IMR-90 (cell line): ENCODE data around the gene CFAP221. TPM values are rescaled to one million over a fixed set of nuclear protein-coding genes. Genes with fewer than 3 reads are reported as not detected.

Experiments used
- ATAC-seq: fragments of 200-7000 bp; cut with Tn5 transposase; 2 replicates; pipeline ENCODE4 v1.9.1; 2020; ENCODE audit warnings: low read depth, mild to moderate bottlenecking, moderate library complexity
- BruUV-seq: library from RNA; stranded (reverse); fragments of 400-500 nt; replicated peaks from 2 replicates; lab custom pipeline; 2021; lab: Mats Ljungman, UMichigan
- CTCF ChIA-PET: fragments of 300-600 bp; formaldehyde crosslinking; extraction: SDS; loops from one replicate; lab custom pipeline; 2021; ENCODE audit warnings: antibody characterized with exemption; lab: Yijun Ruan, JAX
- POLR2A ChIA-PET: fragments of 300-600 bp; sonication (Branson Sonifier 250); formaldehyde crosslinking; loops from one replicate; lab custom pipeline; 2022; ENCODE audit warnings: antibody characterized with exemption; ENCODE audit not compliant: unreplicated experiment; lab: Charles Lee
- DNase-seq: peaks from one replicate; pipeline ENCODE4 v3.0.0; 2013
- H2AFZ ChIP-seq: replicated peaks from 2 replicates; pipeline ENCODE3; 2013; ENCODE audit warnings: low read length, mild to moderate bottlenecking; ENCODE audit not compliant: poor library complexity
- H2AK5ac ChIP-seq: 2 replicates; pipeline ENCODE4 v1.6.1; 2013; ENCODE audit warnings: low read depth, low read length, inconsistent platforms
- H2AK9ac ChIP-seq: replicated peaks from 2 replicates; pipeline ENCODE3; 2013; ENCODE audit warnings: mild to moderate bottlenecking, low read depth, low read length, moderate library complexity; ENCODE audit not compliant: poor library complexity
- H2BK120ac ChIP-seq: 2 replicates; pipeline ENCODE4 v1.6.1; 2013; ENCODE audit warnings: low read depth, low read length, inconsistent platforms
- H2BK15ac ChIP-seq: 3 replicates; pipeline ENCODE4 v1.6.1; 2013; ENCODE audit warnings: low read depth, low read length, inconsistent platforms
- H2BK20ac ChIP-seq: 2 replicates; pipeline ENCODE4 v1.6.1; 2013; ENCODE audit warnings: low read depth, mild to moderate bottlenecking, inconsistent platforms, low read length, moderate library complexity
- H2BK5ac ChIP-seq: 2 replicates; pipeline ENCODE4 v1.6.1; 2013; ENCODE audit warnings: mild to moderate bottlenecking, low read depth, low read length, inconsistent platforms; ENCODE audit not compliant: poor library complexity, severe bottlenecking
- H3K14ac ChIP-seq: replicated peaks from 2 replicates; pipeline ENCODE4 v1.6.1; 2013; ENCODE audit warnings: low read depth, low read length, inconsistent platforms
- H3K18ac ChIP-seq: 2 replicates; pipeline ENCODE4 v1.6.1; 2013; ENCODE audit warnings: low read depth, low read length, control low read depth
- H3K23ac ChIP-seq: 2 replicates; pipeline ENCODE4 v1.6.1; 2013; ENCODE audit warnings: low read depth, low read length, inconsistent platforms
- H3K27ac ChIP-seq: 2 replicates; pipeline ENCODE4 v1.5.1; 2013; ENCODE audit warnings: mild to moderate bottlenecking, control low read depth, low read length; ENCODE audit not compliant: insufficient read depth
- H3K27me3 ChIP-seq: 2 replicates; pipeline ENCODE4 v1.6.1; 2013; ENCODE audit warnings: low read length; ENCODE audit not compliant: control insufficient read depth, insufficient read depth
- H3K36me3 ChIP-seq: 2 replicates; pipeline ENCODE4 v1.6.1; 2013; ENCODE audit warnings: low read length, mixed read lengths; ENCODE audit not compliant: control insufficient read depth, insufficient read depth
- H3K4ac ChIP-seq: 2 replicates; pipeline ENCODE4 v1.6.1; 2013; ENCODE audit warnings: low read depth, low read length, inconsistent platforms
- H3K4me1 ChIP-seq: 2 replicates; pipeline ENCODE4 v1.6.1; 2013; ENCODE audit warnings: low read length, mixed read lengths; ENCODE audit not compliant: control insufficient read depth, insufficient read depth
- H3K4me2 ChIP-seq: 2 replicates; pipeline ENCODE4 v1.6.1; 2013; ENCODE audit warnings: low read depth, mild to moderate bottlenecking, control low read depth, low read length, moderate library complexity
- H3K4me3 ChIP-seq: 2 replicates; pipeline ENCODE4 v1.5.1; 2013; ENCODE audit warnings: low read depth, mild to moderate bottlenecking, control low read depth, low read length, moderate library complexity; ENCODE audit not compliant: insufficient read depth
- H3K56ac ChIP-seq: 2 replicates; pipeline ENCODE4 v1.6.1; 2013; ENCODE audit warnings: low read length, inconsistent platforms; ENCODE audit not compliant: insufficient read depth; ENCODE audit errors: extremely low read depth
- H3K79me1 ChIP-seq, 2 experiments: 2 replicates each; pipeline ENCODE4 v1.6.1; 2013; ENCODE audit warnings: low read length in 2 of 2, inconsistent platforms in 1 of 2, low read depth in 1 of 2
- H3K9ac ChIP-seq: 2 replicates; pipeline ENCODE4 v1.6.1; 2013; ENCODE audit warnings: low read depth, low read length, control low read depth
- H3K9me1 ChIP-seq: 2 replicates; pipeline ENCODE4 v1.6.1; 2013; ENCODE audit warnings: low read length, inconsistent platforms; ENCODE audit not compliant: insufficient read depth
- H3K9me3 ChIP-seq: 2 replicates; pipeline ENCODE4 v1.6.1; 2013; ENCODE audit warnings: low read length; ENCODE audit not compliant: control insufficient read depth, insufficient read depth
- H4K20me1 ChIP-seq: 2 replicates; pipeline ENCODE4 v1.6.1; 2013; ENCODE audit warnings: low read length, inconsistent platforms; ENCODE audit not compliant: insufficient read depth
- H4K5ac ChIP-seq: 2 replicates; pipeline ENCODE4 v1.6.1; 2013; ENCODE audit warnings: mild to moderate bottlenecking, low read depth, low read length, control low read depth
- H4K8ac ChIP-seq, 2 experiments: 2 replicates each; pipeline ENCODE4 v1.6.1; 2013; ENCODE audit warnings: low read depth in 2 of 2, low read length in 2 of 2, control low read depth in 1 of 2, inconsistent platforms in 1 of 2
- H4K91ac ChIP-seq: 2 replicates; pipeline ENCODE4 v1.6.1; 2013; ENCODE audit warnings: low read depth, low read length, inconsistent platforms; ENCODE audit not compliant: insufficient read depth
- BHLHE40 ChIP-seq: fragments of 150-350 bp; IDR thresholded peaks from 2 replicates; pipeline ENCODE4 v1.6.1; 2016; ENCODE audit warnings: mild to moderate bottlenecking, low read depth, low read length
- FOS ChIP-seq: fragments of 150-350 bp; IDR thresholded peaks from 2 replicates; pipeline ENCODE4 v1.6.1; 2016; ENCODE audit warnings: low read depth, low read length
- NFE2L2 ChIP-seq: fragments of 150-350 bp; IDR thresholded peaks from 2 replicates; pipeline ENCODE4 v1.6.1; 2016; ENCODE audit warnings: low read depth, mild to moderate bottlenecking, low read length
- RFX5 ChIP-seq: IDR thresholded peaks from 2 replicates; pipeline ENCODE4 v1.8.0; 2012; ENCODE audit warnings: low read depth, mild to moderate bottlenecking, low read length, moderate library complexity
- SMC3 ChIP-seq: fragments of 150-350 bp; IDR thresholded peaks from 2 replicates; pipeline ENCODE4 v1.6.1; 2016; ENCODE audit warnings: low read depth, mild to moderate bottlenecking, antibody characterized with exemption, low read length, moderate library complexity
- WGBS, 2 experiments: methylation state at CpG; one replicate each; pipeline versions ENCODE4 v1.1.5 to v1.1.7; 2013; ENCODE audit warnings: missing lambda C conversion rate in 2 of 2; ENCODE audit not compliant: insufficient read length in 1 of 2; ENCODE audit errors: extremely low coverage in 2 of 2; 5-methylcytosine and 5-hydroxymethylcytosine counted together
- dilution Hi-C: fragments of 300-500 bp; cut with HindIII; formaldehyde crosslinking; loops from one replicate; pipeline ENCODE4 v1.14.3; 2018; ENCODE audit warnings: low sequenced_read_pairs; ENCODE audit not compliant: unreplicated experiment
- in situ Hi-C: fragments of 300-500 bp; cut with MboI; formaldehyde crosslinking; loops from 3 replicates; pipeline ENCODE4 v1.14.3; 2019; ENCODE audit warnings: low sequenced_read_pairs, inconsistent platforms, mixed read lengths
- intact Hi-C: fragments of 100-400 bp; cut with micrococcal nuclease; formaldehyde crosslinking; loops from 2 replicates; pipeline ENCODE4 v1.10.0; 2022
- polyA plus RNA-seq, 3 experiments: library from polyadenylated mRNA; depleted of rRNA; stranded (reverse); fragments of >200 nt; gene quantifications; 2 replicates each; pipeline ENCODE4 v1.2.3, GENCODE V29; 2012; ENCODE audit warnings: low replicate concordance in 1 of 3
- total RNA-seq: library from RNA; depleted of rRNA; stranded (reverse); fragments of >200 nt; gene quantifications from 2 replicates; pipeline ENCODE4 v1.2.3, GENCODE V29; 2012
- TF ChIP-seq, protein P1 (sequence below): fragments of 150-350 bp; IDR thresholded peaks from 2 replicates; pipeline ENCODE4 v1.6.1; 2016; ENCODE audit warnings: low read depth, mild to moderate bottlenecking, low read length, moderate library complexity, borderline replicate concordance

The CFAP221 gene
- total and polyA plus RNA-seq, 2 of the 4 experiments (the other 2 are of a cell fraction) = not detected

DNA sequence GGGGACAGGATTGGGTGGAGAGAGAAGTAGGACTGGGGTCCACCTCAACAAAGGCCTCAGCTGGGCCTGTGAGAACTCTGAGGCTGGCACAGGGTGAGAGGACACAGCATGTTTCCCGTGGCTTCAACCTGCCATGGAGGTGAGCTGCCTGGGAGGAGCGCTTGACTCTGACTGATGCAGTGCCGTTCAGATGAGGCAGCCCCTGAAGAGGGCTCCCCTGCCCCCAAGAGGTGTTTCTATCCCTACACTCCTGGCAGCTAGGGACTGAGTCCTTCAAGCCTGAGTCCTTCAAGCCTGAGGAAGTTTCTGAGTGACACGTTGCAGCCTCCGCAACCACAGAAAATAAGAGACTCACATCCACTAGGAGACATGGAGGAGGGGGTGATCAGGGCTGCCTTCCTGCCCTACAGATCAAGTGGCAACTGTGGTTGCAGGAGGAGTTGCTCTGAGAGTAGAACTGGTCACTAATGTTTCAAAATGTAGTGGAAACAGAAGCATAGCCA is 85.1 kb downstream of the CFAP221 start:
- no peak overlapping the region for H3K23ac ChIP-seq
- ATAC-seq (no peak), DNase-seq (no peak)
- no peak overlapping the region for H3K56ac ChIP-seq
- no peaks in the 10 kb centered on the region for H4K20me1 ChIP-seq
- no TSS peak for BruUV-seq
- no peaks in the 10 kb centered on the region for H3K36me3 ChIP-seq
- no peak overlapping the region for H2BK5ac ChIP-seq
- no peak overlapping the region for H4K91ac ChIP-seq
- no peak overlapping the region for H2AFZ ChIP-seq
- H3K14ac ChIP-seq = no peak overlapping the region
- no peak overlapping the region for H2AK9ac ChIP-seq
- H3K9ac ChIP-seq = no peak overlapping the region
- H4K5ac ChIP-seq = no peak overlapping the region
- no peak overlapping the region for H3K4me3 ChIP-seq
- H3K27ac ChIP-seq = no peak overlapping the region
- TF ChIP-seq SMC3 = no peak
- TF ChIP-seq RFX5 = no peak
- TF ChIP-seq, protein P1, sequence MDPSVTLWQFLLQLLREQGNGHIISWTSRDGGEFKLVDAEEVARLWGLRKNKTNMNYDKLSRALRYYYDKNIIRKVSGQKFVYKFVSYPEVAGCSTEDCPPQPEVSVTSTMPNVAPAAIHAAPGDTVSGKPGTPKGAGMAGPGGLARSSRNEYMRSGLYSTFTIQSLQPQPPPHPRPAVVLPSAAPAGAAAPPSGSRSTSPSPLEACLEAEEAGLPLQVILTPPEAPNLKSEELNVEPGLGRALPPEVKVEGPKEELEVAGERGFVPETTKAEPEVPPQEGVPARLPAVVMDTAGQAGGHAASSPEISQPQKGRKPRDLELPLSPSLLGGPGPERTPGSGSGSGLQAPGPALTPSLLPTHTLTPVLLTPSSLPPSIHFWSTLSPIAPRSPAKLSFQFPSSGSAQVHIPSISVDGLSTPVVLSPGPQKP = no peak
- TF ChIP-seq NFE2L2 = no peak
- no peak for TF ChIP-seq BHLHE40
- no peak for TF ChIP-seq FOS
- H2BK20ac ChIP-seq = no peak overlapping the region
- in situ Hi-C loops = no loop called here
- POLR2A ChIA-PET = no interaction called here
- dilution Hi-C loops = no loop called here
- H3K4ac ChIP-seq = no peak overlapping the region
- no peak overlapping the region for H2BK15ac ChIP-seq
- intact Hi-C loops = no loop called here
- no peak overlapping the region for H2AK5ac ChIP-seq
- CTCF ChIA-PET = no interaction called here
- H4K8ac ChIP-seq = no peak overlapping the region
- H3K9me1 ChIP-seq = no peaks in the 10 kb centered on the region
- H3K4me2 ChIP-seq = no peak overlapping the region
- WGBS, 2 experiments = no CpG with 5 or more reads among the region's 5 CpGs
- H3K79me1 ChIP-seq = no peaks in the 10 kb centered on the region
- no peaks in the 10 kb centered on the region for H3K9me3 ChIP-seq
- H2BK120ac ChIP-seq = no peak overlapping the region
- H3K18ac ChIP-seq = no peak overlapping the region
- H3K27me3 ChIP-seq = peaks cover 8% of the 10 kb centered on the region
- no peaks in the 10 kb centered on the region for H3K4me1 ChIP-seq
